Nephron (organoid): ENCODE data around the gene HMCN1.

Experiments used
- H3K27ac Mint-ChIP-seq, 3 experiments: 2 replicates each; pipeline ENCODE4 v1.8.0; 2020; ENCODE audit warnings: mixed read lengths in 3 of 3, mild to moderate bottlenecking in 2 of 3, moderate library complexity in 1 of 3
- H3K27me3 Mint-ChIP-seq: 2 replicates; pipeline ENCODE4 v1.8.0; 2021; ENCODE audit warnings: low read depth, mild to moderate bottlenecking, moderate library complexity, mixed read lengths
- H3K36me3 Mint-ChIP-seq: 2 replicates; pipeline ENCODE4 v1.8.0; 2020; ENCODE audit warnings: low read depth, mixed read lengths
- H3K4me1 Mint-ChIP-seq: 2 replicates; pipeline ENCODE4 v1.8.0; 2020; ENCODE audit warnings: mixed read lengths
- H3K4me3 Mint-ChIP-seq, 3 experiments: 2 replicates each; pipeline ENCODE4 v1.8.0; 2020; ENCODE audit warnings: mild to moderate bottlenecking in 3 of 3, mixed read lengths in 3 of 3, moderate library complexity in 2 of 3
- H3K9me3 Mint-ChIP-seq: 2 replicates; pipeline ENCODE4 v1.8.0; 2020; ENCODE audit warnings: mixed read lengths
- CTCF ChIP-seq, 3 experiments: fragments of 200-600 bp; sonication (generic); IDR thresholded peaks; one replicate each; pipeline ENCODE4 v1.5.0; 2021; ENCODE audit warnings: antibody characterized with exemption in 3 of 3; ENCODE audit not compliant: unreplicated experiment in 3 of 3

Gene HMCN1

GRCh38 chr1:185912504-185912903 is 178.3 kb downstream of the HMCN1 start:
- no peaks in the 10 kb centered on the region for H3K36me3 Mint-ChIP-seq
- no peak overlapping the region for H3K27ac Mint-ChIP-seq
- no peaks in the 10 kb centered on the region for H3K27me3 Mint-ChIP-seq
- H3K4me3 Mint-ChIP-seq: no peak overlapping the region
- peaks cover 2% of the 10 kb centered on the region for H3K4me1 Mint-ChIP-seq
- TF ChIP-seq CTCF (IDR thresholded peaks at IDR 0.05; ENCODE audit: unreplicated experiment in 3 of 3): no peak
- H3K9me3 Mint-ChIP-seq: no peaks in the 10 kb centered on the region

- no peak overlapping the region for H3K27ac Mint-ChIP-seq
- H3K36me3 Mint-ChIP-seq: no peaks in the 10 kb centered on the region
- no peak for TF ChIP-seq CTCF (IDR thresholded peaks at IDR 0.05; ENCODE audit: unreplicated experiment in 3 of 3)
Measured at GRCh38 chr1:185914089-185914488, 179.9 kb downstream of the HMCN1 start.

GRCh38 chr1:185916861-185917260 is 182.7 kb downstream of the HMCN1 start:
- Mint-ChIP-seq H3K4me1 (no peaks in the 10 kb centered on the region), H3K36me3 (no peaks in the 10 kb centered on the region), H3K4me3 (no peak overlapping the region), H3K27ac (no peak overlapping the region), H3K27me3 (no peaks in the 10 kb centered on the region), H3K9me3 (no peaks in the 10 kb centered on the region)
- TF ChIP-seq CTCF (IDR thresholded peaks at IDR 0.05; ENCODE audit: unreplicated experiment in 3 of 3): no peak

More at GRCh38 chr1:185914089-185914488, 179.9 kb downstream of the HMCN1 start:
- Mint-ChIP-seq H3K4me3 (no peak overlapping the region), H3K4me1 (no peaks in the 10 kb centered on the region), H3K27me3 (no peaks in the 10 kb centered on the region), H3K9me3 (no peaks in the 10 kb centered on the region)

GRCh38 chr1:185917646-185918045 is 183.5 kb downstream of the HMCN1 start:
- Mint-ChIP-seq H3K27ac (no peak overlapping the region), H3K4me1 (no peaks in the 10 kb centered on the region), H3K9me3 (no peaks in the 10 kb centered on the region), H3K36me3 (no peaks in the 10 kb centered on the region), H3K4me3 (no peak overlapping the region), H3K27me3 (no peaks in the 10 kb centered on the region)
- no peak for TF ChIP-seq CTCF (IDR thresholded peaks at IDR 0.05; ENCODE audit: unreplicated experiment in 3 of 3)

GRCh38 chr1:185920602-185921001 is 186.4 kb downstream of the HMCN1 start:
- Mint-ChIP-seq H3K4me1 (no peaks in the 10 kb centered on the region), H3K27me3 (no peaks in the 10 kb centered on the region), H3K36me3 (peaks cover 3% of the 10 kb centered on the region), H3K4me3 (no peak overlapping the region), H3K27ac (no peak overlapping the region), H3K9me3 (no peaks in the 10 kb centered on the region)
- no peak for TF ChIP-seq CTCF (IDR thresholded peaks at IDR 0.05; ENCODE audit: unreplicated experiment in 3 of 3)

- no peaks in the 10 kb centered on the region for H3K4me1 Mint-ChIP-seq
- no peak overlapping the region for H3K27ac Mint-ChIP-seq
- no peaks in the 10 kb centered on the region for H3K27me3 Mint-ChIP-seq
- no peak for TF ChIP-seq CTCF (IDR thresholded peaks at IDR 0.05; ENCODE audit: unreplicated experiment in 3 of 3)
- no peak overlapping the region for H3K4me3 Mint-ChIP-seq
- H3K36me3 Mint-ChIP-seq: peaks cover 5% of the 10 kb centered on the region
- H3K9me3 Mint-ChIP-seq: no peaks in the 10 kb centered on the region
Measured at GRCh38 chr1:185921636-185922035, 187.4 kb downstream of the HMCN1 start.
